ENCODE data around the gene KLHL8. TPM values are rescaled to one million over a fixed set of nuclear protein-coding genes. Genes with fewer than 3 reads are reported as not detected.

Gene KLHL8
- total RNA-seq, 2 experiments from 2014 or later, result 10.7 to 12.1 TPM

GRCh38 chr4:87117051-87117731 lies 103.2 kb downstream of the KLHL8 start:
- peaks cover 18% of the 10 kb centered on the region for H3K4me1 Mint-ChIP-seq (ENCODE audit: low read depth)
- H3K36me3 Mint-ChIP-seq (ENCODE audit: low read depth), result peaks cover 31% of the 10 kb centered on the region
- no peak for DNase-seq
- no peaks in the 10 kb centered on the region for H3K9me3 Mint-ChIP-seq
- H3K27me3 Mint-ChIP-seq (ENCODE audit: low read depth), result no peaks in the 10 kb centered on the region
- intact Hi-C loops (cut with micrococcal nuclease), result no loop called here
- CTCF ChIA-PET, result interaction anchor here (0.8 to 4.7 kb wide), 3 partner anchors 8 to 195 kb away, joined by 3 to 24 read pairs (median 3); no protein-coding TSS in a partner anchor
- no peak overlapping the region for H3K27ac Mint-ChIP-seq
- H3K4me3 Mint-ChIP-seq, result no peak overlapping the region

DNA sequence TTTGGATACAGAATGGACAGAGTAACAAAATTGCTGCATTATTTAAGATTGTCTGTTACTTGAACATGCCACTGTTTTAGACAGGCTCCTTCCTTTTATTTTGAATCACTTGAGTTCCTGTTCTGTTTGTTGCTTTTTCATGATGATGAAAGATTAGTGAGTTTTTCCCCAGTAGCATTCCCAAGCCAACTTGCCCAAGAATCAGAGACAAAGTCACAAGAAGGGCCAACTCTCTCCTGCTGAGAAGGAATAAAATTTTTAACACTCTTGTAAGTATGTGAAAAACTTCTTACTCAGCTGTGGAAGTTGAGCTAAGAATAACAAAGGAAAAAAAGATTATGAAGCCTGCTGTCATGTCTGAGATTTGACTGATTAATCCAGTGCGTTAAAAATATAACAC lies 104.2 kb downstream of the KLHL8 start:
- H3K4me1 Mint-ChIP-seq (ENCODE audit: low read depth), result peaks cover 15% of the 10 kb centered on the region
- intact Hi-C loops (cut with micrococcal nuclease), result no loop called here
- H3K36me3 Mint-ChIP-seq (ENCODE audit: low read depth), result peaks cover 33% of the 10 kb centered on the region
- H3K9me3 Mint-ChIP-seq, result no peaks in the 10 kb centered on the region
- no peak overlapping the region for H3K27ac Mint-ChIP-seq
- no peak for DNase-seq
- CTCF ChIA-PET, result interaction anchor here (0.8 to 4.7 kb wide), 3 partner anchors 9 to 194 kb away, joined by 3 to 24 read pairs (median 3); no protein-coding TSS in a partner anchor
- no peak overlapping the region for H3K4me3 Mint-ChIP-seq
- H3K27me3 Mint-ChIP-seq (ENCODE audit: low read depth), result no peaks in the 10 kb centered on the region

DNA sequence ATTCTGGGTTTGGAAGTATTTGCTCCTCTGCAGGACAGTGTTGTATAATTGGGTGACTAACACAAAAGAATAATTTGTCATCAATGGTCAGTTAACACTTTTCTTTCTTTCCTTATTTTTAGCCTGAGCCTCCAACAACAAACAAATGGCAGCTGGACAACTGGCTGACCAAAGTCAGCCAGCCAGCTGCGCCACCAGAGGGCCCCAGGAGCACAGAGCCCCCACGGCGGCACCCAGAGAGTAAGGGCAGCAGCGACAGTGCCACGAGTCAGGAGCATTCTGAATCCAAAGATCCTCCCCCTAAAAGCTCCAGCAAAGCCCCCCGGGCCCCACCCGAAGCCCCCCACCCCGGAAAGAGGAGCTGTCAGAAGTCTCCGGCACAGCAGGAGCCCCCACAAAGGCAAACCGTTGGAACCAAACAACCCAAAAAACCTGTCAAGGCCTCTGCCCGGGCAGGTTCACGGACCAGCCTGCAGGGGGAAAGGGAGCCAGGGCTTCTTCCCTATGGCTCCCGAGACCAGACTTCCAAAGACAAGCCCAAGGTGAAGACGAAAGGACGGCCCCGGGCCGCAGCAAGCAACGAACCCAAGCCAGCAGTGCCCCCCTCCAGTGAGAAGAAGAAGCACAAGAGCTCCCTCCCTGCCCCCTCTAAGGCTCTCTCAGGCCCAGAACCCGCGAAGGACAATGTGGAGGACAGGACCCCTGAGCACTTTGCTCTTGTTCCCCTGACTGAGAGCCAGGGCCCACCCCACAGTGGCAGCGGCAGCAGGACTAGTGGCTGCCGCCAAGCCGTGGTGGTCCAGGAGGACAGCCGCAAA lies 106.0 kb downstream of the KLHL8 start:
- CTCF ChIA-PET, result interaction anchor here (1.2 kb wide), 2 partner anchors 16 to 192 kb away, joined by 3 read pairs; no protein-coding TSS in a partner anchor
- Mint-ChIP-seq H3K36me3 (ENCODE audit: low read depth) (peaks cover 23% of the 10 kb centered on the region), H3K27me3 (ENCODE audit: low read depth) (no peaks in the 10 kb centered on the region), H3K9me3 (no peaks in the 10 kb centered on the region), H3K4me3 (no peak overlapping the region), H3K27ac (no peak overlapping the region), H3K4me1 (ENCODE audit: low read depth) (peaks cover 2% of the 10 kb centered on the region)
- no peak for DNase-seq
- intact Hi-C loops (cut with micrococcal nuclease), result no loop called here

DNA sequence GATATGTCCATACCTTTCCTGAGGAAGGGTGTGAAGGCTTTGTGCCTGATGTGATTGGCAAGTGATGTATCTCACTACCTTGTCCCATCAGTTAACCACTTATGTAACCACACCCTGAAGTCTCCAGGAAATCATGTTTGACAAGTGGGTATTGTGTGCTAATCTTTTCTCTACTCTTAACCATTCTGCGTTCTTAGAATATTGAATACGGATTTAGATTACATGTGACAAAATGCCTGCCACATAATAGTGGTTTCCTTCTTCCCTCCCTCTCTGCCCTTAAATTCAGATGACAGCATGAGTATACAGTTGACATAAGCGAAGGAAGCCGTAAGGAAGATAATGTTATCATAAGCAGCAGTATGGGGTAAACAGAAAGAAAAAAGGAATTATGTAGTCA lies 108.4 kb downstream of the KLHL8 start:
- Mint-ChIP-seq H3K36me3 (ENCODE audit: low read depth) (peaks cover 30% of the 10 kb centered on the region), H3K4me3 (no peak overlapping the region), H3K27me3 (ENCODE audit: low read depth) (no peaks in the 10 kb centered on the region), H3K9me3 (no peaks in the 10 kb centered on the region), H3K27ac (no peak overlapping the region), H3K4me1 (ENCODE audit: low read depth) (peaks cover 9% of the 10 kb centered on the region)
- CTCF ChIA-PET, result no interaction called here
- DNase-seq, result no peak
- intact Hi-C loops (cut with micrococcal nuclease), result no loop called here

Other genes with a start within 250 kb of the KLHL8 start
- gene HSD17B13, start 102.3 kb upstream of the KLHL8 start, total RNA-seq, result under 1 TPM; 0.10 to 0.12 TPM
- gene HSD17B11, start 170.6 kb upstream of the KLHL8 start, total RNA-seq, result 10 to 100 TPM; 14.2 to 15.9 TPM
- 10 to 100 TPM; 12.1 to 13.4 TPM for gene NUDT9, start 202.0 kb upstream of the KLHL8 start, total RNA-seq